ENCODE measurements around the gene CDKAL1.

DNA sequence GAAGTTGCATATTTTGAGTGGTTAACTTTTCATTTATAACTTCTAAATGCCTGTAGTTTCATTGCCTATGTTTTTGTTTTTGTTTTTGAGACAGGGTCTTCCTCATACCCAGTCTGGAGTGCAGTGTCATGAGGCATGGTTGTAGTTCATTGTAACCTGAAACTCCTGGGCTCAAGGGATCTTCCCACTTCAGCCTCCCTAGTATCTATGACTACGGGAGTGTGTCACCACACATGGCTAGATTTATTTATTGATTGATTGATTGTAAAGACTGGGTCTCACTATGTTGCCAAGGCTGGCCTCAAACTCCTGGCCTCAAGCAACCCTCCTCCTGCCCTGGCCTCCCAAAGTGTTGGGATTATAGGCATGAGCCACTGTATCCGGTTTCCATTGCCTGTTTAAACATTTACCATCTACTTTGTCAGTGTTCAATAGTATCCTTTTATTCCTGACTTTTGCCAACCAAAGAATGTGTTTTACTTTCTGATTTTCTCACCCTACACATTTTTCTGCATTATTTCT is 144.6 kb downstream of the CDKAL1 start:
- TF ChIP-seq POLR2AphosphoS5 (IDR thresholded peaks at IDR 0.05) = no peak
- no peak for TF ChIP-seq POLR2A (IDR thresholded peaks at IDR 0.05)

Measured in spleen (tissue), 3 donors.